GM19455 (cell line): ENCODE results near the gene PDPR.
"Not testable (repeated sequence)": the region's sequence is repeated elsewhere in the genome, so short reads cannot be mapped to it uniquely, and the experiment has no call there.

Experiments
- ATAC-seq: cut with Tn5 transposase; IDR thresholded peaks from one replicate; pipeline ENCODE4 v1.9.1; 2021; ENCODE audit not compliant: unreplicated experiment

Gene PDPR

DNA sequence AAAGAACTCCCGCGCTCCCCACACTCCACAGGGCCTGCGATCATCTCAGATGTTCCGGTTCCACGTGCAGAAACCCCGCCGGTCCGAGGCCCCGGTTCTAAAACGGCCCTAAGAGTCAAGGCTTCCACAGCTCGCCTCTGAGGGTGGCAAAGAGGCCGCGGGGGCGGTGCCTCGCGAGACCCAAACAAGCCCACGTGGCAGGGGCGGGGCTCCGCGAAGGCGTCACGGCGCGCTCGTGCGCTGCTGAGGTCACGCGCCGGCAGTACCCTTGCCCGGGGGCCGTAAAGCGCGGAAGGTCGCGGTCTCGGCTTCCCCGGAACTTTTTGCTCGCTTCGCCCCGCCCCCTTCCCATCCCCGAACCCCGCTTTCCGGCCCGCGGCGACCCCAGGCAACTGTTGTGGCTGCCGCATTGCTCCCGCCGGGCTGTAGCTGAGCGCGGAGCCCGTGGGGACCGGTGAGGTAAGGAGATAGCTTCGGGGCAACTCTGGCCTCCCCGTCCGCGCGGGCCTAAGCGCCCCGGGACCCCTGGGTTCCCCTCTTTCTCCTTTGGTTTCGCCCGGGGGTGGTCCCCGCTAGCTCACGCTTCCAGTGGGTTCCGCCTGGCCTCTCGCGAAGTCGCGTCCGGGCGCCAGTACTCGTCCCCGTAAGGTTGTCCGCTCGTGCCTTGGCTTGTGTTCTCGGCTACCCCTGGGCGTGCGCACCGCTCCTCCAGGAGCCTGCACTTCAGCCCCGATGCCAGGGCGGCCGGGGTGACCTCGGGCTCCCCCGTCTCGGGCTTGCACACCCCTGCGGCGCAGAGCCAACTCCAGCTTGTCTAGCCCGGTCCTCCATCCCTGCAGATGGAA, at the start of gene PDPR:
PDPR (plus strand) TSS at position 351 of the 845 bp plus-strand sequence. CDS start 6,161 bp downstream, outside the sequence.
- peak; percentile 91 for ATAC-seq

DNA sequence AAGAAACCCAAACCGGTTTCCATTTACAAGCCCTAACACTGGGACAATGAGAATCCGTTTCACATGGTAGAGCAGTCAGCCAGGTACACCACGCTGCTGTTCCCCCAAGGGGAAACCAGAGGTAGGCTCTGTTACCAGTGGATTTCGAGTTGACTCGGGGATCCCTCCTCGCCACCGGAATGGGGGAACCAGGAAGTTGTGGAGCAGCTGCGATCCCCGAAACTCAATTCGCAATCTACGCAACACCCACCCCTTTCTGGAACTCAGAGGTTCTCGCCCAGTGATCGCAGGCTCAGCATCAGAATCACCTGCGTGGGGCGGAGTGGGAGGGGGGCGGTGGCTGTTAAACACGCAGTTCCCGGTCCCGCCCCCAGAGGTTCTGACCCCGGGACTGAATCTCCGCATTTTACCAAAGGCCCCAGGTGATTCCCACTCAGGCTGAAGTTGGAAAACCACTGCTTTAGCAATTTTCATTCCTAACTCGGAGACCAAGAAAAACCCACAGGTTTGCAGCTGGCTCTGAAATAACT, 49.2 kb upstream of the PDPR start:
- ATAC-seq: not testable (repeated sequence)

DNA sequence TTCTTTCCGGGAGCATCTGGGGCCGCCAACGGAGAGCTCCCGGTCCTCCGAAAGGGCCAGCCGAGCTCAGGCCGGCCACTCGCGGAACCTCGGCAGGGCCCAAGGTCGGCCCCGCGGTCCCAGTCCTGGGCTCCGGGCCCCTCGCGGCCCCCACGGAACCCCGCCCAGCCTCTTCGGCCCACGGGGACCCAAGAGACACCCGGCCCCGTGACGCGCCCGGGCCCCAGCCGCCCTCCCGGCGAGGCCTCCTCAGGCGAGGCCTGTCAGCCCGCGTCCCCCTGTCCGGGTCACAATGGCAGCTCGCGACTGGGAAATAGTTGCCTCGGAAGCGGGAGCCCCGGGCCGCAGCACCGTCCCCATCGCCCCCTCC, 48.8 kb upstream of the PDPR start:
- ATAC-seq: peak; percentile 41

- ATAC-seq: peak; percentile 90
These were observed 48.1 kb upstream of the PDPR start for GRCh38 chr16:70065746-70066658.

DNA sequence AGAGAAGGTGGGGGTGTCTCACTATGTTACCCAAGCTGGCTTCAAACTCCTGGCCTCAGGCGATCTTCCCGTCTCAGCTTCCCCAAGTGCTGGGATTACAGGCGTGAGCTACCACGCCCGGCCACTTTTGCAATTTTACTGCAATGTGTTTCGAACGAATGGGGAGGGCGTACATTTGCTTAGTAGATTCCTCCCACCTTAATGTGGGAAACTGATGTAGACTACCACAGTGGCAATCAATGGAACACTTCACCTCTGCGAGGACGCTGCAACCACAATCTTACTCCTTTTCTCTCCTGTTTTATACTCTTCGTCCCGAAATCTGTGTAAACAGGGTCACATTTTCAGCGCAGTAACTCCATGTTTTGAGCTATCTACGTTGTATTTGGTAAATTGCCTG, 47.4 kb upstream of the PDPR start:
- not testable (repeated sequence) for ATAC-seq

DNA sequence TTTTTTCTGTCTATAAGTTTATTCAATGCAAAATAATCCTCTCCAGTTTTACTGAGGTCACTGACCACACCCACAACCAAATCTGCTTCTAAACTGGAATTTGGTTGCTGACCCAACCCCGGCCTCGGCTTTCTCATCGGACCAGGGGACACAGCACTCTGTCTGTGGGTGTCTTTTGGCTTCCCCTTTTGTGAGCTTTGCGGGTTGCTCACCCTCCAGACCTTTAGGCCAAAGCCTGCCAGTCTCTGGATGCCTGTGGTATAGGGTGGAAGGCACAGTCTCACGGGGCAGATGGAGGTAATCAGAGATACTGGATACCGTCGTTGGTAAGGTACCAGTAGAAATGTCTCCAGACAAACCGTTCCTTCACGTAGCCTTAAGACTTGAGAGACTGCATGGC, 35.1 kb upstream of the PDPR start:
- ATAC-seq: not testable (repeated sequence)

DNA sequence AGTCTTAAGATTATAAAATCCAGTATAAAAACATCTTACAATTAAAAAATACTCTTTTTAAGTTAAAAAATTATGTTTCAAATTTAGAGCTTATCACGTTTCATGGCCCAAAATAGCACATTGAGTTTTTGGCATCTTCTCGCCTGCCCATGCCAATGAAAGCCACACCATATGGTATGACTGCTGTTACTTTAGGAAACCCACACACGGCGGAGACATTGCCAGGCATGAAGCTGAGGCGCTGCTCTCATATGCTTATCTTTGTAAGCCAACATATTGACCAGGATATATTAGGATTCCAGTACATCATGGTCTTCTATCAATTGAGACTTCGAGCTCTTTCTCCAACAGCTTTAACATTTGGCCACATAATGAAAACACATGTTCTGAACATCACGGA, 32.9 kb upstream of the PDPR start:
- ATAC-seq: not testable (repeated sequence)

DNA sequence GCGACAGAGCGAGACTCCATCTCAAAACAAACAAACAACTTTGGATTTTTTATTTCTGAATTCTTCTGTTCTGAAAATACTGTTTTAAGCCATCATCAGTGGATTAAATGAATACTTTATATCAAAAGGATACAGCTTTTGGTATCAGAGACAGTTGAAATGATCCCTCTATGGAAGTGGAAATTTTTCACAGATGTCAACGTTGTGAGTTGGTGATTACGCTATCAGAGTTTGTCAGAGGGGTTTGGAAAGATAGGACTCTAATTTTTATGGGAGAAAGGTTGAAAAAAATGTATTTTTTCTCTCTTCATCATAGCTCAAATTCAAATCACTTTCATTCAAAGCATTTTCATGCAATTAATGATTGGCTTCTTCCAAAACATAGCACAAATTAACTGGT, 30.2 kb upstream of the PDPR start:
- ATAC-seq: not testable (repeated sequence)

DNA sequence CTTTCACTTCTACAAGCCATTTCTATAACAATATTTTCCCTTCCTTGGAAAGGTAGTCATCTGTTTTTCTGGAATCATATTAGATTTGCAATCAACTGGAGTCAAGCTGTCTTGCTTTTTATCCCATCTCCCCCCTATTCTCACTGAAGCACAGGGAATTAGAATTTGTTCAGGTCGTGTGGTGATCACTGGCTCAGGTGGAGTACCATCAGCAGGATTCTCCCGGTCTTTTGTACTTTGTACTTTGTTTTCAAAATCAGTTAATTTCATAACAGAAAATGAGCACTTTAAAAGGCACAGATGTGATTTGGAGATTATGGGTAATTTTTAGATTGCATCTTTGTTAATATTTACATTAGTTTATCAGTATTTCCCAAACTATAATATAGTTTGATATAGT, 26.0 kb upstream of the PDPR start:
- ATAC-seq: not testable (repeated sequence)

DNA sequence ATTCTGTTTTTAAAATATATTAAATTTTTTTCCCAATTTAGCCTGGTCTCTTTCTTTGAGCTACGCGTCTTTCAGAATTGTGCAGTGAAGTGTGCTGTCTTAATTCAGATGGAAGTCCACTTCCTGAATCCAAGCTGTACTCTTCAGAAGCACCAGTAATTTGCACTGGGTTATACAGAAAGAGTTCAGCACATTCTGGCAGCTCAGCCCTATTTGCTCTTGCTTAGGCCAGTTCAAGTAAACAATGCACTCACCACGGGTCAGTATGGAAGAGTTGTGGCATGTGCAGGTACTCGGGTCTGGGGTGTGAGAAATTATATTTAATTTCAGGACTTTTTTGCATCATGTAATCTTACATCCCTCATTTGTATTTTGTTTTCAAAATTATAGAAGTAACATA, 25.3 kb upstream of the PDPR start:
- ATAC-seq: not testable (repeated sequence)

GRCh38 chr16:70089289-70089688, 24.8 kb upstream of the PDPR start:
- not testable (repeated sequence) for ATAC-seq

DNA sequence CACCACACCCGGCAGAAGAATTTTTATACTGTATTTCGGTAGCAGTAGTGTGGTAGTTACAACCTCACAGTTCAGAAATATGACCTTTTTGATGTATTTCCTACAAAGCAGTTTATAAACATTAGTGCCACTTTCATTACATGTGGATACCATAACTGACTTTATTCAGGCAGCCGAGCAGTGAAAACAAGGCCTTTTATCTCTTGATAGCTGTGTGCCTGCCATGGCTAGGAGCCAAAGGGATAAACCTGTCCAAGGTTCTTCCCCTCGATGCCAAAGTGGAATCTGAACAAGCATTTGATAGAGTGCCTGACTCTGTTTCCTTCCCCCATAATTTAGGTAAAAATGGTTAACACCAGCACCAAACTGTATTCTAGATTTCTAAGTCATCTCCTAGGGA, 23.0 kb upstream of the PDPR start:
- not testable (repeated sequence) for ATAC-seq

- not testable (repeated sequence) for ATAC-seq
These were observed 20.0 kb upstream of the PDPR start for GRCh38 chr16:70094096-70094495.

DNA sequence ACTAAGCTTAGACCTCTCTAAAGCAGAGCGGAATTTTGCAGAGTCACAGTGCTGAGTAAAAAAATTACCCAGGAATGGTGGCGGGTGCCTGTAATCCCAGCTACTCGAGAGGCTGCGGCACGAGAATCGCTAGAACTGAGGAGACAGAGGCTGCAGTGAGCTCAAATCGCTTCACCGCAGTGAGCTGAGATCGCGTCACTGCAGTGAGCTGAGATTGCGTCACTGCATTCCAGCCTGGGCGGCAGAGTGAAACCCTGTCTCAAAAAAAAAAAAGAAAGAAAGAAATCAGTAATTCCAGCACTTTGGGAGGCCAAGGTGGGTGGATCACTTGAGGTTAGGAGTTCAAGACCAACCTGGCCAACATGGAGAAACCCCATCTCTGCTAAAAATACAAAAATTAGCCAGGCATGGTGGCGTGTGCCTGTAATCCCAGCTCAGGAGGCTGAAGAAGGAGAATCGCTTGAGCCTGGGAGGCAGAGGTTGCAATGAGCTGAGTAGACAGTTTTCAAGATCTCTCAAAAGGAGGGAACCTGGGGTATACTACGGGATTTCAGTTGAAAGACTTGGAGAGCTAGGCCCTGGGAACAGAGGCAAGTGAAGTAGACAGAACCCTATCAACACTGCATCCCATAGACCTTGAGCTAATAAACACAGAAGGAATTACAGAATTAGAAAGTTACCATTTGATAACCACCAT, 4.4 kb upstream of the PDPR start:
- not testable (repeated sequence) for ATAC-seq

DNA sequence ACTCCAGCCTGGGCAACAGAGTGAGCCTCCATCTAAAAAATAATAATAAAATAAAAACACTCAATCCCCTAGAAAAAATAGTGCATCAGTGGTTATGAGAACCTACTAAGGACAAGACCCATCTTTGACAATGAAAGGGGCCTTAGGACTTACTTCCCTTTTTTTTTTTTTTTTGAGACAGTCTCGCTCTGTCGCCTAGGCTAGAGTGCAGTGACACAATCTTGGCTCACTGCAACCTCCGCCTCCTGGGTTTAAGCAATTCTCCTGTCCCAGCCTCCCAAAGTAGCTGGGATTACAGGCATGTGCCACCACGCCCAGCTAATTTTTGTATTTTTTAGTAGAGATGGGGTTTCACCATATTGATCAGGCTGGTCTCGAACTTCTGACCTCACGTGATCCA, 2.0 kb upstream of the PDPR start:
- not testable (repeated sequence) for ATAC-seq

DNA sequence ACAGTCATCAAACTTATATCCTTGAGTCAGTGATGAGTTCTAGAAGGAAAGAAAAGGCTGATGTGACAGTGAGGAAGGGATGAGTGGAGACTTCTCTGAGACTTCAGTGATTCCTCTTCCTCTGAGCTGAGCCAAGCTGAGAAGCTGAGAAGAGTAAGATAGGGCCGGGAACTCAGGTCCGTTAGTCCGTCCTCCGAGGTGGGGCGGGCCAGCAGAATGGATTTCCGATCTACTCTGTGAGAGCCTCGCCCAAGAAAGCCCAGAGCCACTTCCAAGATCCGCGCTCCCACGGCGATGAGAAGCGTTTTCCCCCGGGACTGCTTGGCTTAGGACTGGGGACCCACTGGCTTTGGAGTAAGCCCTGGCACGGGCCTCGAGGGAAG, 542 bp upstream of the PDPR start:
- peak; percentile 12 for ATAC-seq

DNA sequence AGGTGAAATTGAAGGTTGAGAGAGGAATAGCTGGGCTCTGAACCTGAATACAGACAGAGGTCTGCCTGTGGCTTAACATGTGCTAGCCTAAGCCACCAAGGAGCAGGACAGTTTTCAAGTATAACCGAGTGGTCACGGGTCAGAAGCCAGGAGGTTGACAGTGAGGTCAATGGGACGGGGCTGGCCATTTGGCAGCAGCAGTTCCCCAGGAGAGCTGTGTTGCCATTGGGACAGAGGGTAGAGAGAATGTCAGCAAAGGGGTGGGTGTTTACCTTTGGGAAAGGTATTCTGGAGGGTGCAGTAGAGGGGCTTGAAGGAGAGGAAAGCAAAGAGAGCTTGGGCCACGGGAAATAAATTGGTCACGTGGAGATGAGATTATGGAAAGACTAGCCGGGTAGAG, 4.2 kb downstream of the PDPR start:
- ATAC-seq: not testable (repeated sequence)

DNA sequence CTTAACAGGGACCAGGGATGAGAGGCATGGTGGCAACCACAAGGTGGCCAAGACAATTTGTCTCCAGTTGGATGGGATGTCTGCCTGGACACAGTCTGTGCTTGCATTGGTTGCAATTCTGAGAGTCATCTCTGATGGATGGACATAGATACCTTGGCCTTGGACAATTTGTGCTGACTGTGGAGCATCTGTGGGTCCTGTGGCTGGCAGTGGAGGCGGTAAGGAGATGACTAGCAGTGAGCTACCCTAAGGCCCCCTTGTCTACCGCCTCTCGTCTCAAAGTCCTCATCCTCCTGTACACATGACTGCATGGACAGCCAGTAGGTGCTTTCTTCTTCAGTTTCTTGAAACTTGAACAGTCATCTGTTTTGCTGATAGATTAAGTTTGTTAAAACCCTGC, 4.6 kb downstream of the PDPR start:
- ATAC-seq: not testable (repeated sequence)

DNA sequence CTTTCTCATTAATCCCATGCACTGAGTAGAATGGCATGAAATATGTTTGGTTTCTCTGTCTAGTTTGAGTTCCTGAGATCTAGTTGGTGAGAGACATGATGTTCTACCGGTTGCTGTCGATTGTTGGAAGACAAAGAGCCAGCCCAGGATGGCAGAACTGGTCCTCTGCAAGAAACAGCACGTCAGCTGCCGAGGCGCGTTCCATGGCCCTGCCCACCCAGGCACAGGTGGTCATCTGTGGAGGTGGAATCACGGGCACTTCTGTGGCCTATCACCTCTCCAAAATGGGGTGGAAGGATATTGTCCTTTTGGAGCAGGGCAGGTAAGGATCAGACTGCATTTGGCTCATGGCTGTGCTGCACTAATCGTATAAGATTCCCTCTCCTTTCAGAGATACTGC, 6.3 kb downstream of the PDPR start:
- not testable (repeated sequence) for ATAC-seq

DNA sequence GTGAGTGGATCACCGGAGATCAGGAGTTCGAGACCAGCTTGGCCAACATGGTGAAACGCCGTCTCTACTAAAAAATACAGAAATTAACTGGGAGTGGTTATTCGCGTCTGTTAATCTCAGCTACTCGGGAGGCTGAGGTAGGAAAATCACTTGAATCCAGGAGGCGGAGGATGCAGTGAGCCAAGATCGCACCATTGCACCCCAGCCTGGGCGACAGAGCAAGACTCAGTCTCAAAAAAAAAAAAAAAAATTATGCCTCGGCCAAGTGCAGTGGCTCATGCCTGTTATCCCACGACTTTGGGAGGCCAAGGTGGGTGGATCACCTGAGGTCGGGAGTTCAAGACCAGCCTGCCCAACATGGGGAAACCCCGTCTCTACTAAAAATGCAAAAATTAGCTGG, 9.7 kb downstream of the PDPR start:
- ATAC-seq: not testable (repeated sequence)

DNA sequence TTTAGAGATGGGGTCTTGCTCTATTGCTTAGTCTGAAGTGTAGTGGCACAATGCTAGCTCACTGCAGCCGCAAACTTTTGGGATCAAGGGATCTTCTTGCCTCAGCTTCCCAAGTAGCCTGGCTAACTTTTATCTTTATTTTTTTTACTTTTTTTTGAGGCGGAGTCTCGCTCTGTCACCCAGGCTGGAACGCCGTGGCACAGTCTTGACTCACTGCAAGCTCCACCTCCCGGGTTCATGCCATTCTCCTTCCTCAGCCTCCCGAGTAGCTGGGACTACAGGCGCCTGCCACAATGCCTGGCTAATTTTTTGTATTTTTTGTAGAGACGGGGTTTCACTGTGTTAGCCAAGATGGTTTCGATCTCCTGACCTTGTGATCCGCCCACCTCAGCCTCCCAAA, 12.1 kb downstream of the PDPR start:
- not testable (repeated sequence) for ATAC-seq
